Measurements from ENCODE around the gene CNTNAP2. TPM values are rescaled to one million over a fixed set of nuclear protein-coding genes. Genes with fewer than 3 reads are reported as not detected.

CNTNAP2 gene
- total and polyA plus RNA-seq, 2 of the 13 experiments (the other 11 are each of a cell fraction or from before 2014, with no cell fraction given), result 0.40 to 0.42 TPM

- ChIA-PET CTCF (ENCODE audit: low intra/inter-chr PET ratio, low total read pairs) (no interaction called here), POLR2A (no interaction called here)
- no peak for ATAC-seq
- WGBS (ENCODE audit: low lambda C conversion rate), result 32% methylated on average over 6 of the region's 6 CpGs
- Histone ChIP-seq H4K20me1 (ENCODE audit: insufficient read depth, low read length) (no peaks in the 10 kb centered on the region), H3K27ac (ENCODE audit: extremely low read length, insufficient read depth, low read length) (no peak overlapping the region), H3K36me3 (replicated peaks in 1 of 2; ENCODE audit: control insufficient read depth in 1 of 2, insufficient read depth in 2 of 2, low read length in 2 of 2) (no peaks in the 10 kb centered on the region), H3K4me3 (replicated peaks in 1 of 3; ENCODE audit: insufficient read depth in 1 of 3, low read depth in 2 of 3, low read length in 3 of 3) (no peak overlapping the region), H3K27me3 (ENCODE audit: control insufficient read depth in 1 of 2, insufficient read depth in 2 of 2, low read length in 2 of 2) (no peaks in the 10 kb centered on the region), H3K4me2 (ENCODE audit: low read depth, low read length) (no peak overlapping the region), H3K9me3 (ENCODE audit: low read length) (no peaks in the 10 kb centered on the region), H3K4me1 (ENCODE audit: insufficient read depth, low read length) (no peaks in the 10 kb centered on the region), H3K79me2 (ENCODE audit: insufficient read depth, low read length) (no peaks in the 10 kb centered on the region), H3K9ac (ENCODE audit: insufficient read depth, low read depth, low read length) (no peak overlapping the region), H2AFZ (ENCODE audit: low read length) (no peak overlapping the region)
- intact Hi-C loops (cut with micrococcal nuclease; ENCODE audit: unreplicated experiment) (no loop called here), in situ Hi-C loops (cut with HindIII; ENCODE audit: extremely low pct_ligation_motif_present, low pct_unique_long_range_greater_than_20kb) (no loop called here)
- no peak for FAIRE-seq
- no peak for DNase-seq (ENCODE audit: low spot score)
- TF ChIP-seq KLF9 (CRISPR knock-in tag; IDR thresholded peaks at IDR 0.05; ENCODE audit: low read depth) (no peak), ZNF33A (CRISPR knock-in tag; IDR thresholded peaks at IDR 0.05; ENCODE audit: borderline replicate concordance) (no peak), ZBTB21 (CRISPR knock-in tag; IDR thresholded peaks at IDR 0.05) (no peak), NCOA2 (CRISPR knock-in tag; IDR thresholded peaks at IDR 0.05) (no peak), HMGA1 (CRISPR knock-in tag; conservative IDR thresholded peaks at IDR 0.05) (no peak), DNMT1 (CRISPR knock-in tag; IDR thresholded peaks at IDR 0.05) (no peak), ZNF570 (CRISPR knock-in tag; IDR thresholded peaks at IDR 0.05; ENCODE audit: borderline replicate concordance) (no peak), ZNF703 (CRISPR knock-in tag; IDR thresholded peaks at IDR 0.05; ENCODE audit: borderline replicate concordance) (no peak), FOXK2 (IDR thresholded peaks at IDR 0.05) (no peak), KLF15 (CRISPR knock-in tag; IDR thresholded peaks at IDR 0.05; ENCODE audit: borderline replicate concordance) (no peak), ZNF790 (CRISPR knock-in tag; IDR thresholded peaks at IDR 0.05; ENCODE audit: borderline replicate concordance) (no peak), ATF1 (CRISPR knock-in tag; IDR thresholded peaks at IDR 0.05) (no peak), ZBTB14 (CRISPR knock-in tag; IDR thresholded peaks at IDR 0.05) (no peak), ZNF224 (CRISPR knock-in tag; IDR thresholded peaks at IDR 0.05) (no peak), STAT5B (CRISPR knock-in tag; IDR thresholded peaks at IDR 0.05) (no peak), KLF11 (CRISPR knock-in tag; IDR thresholded peaks at IDR 0.05) (no peak), ZNF251 (CRISPR knock-in tag; IDR thresholded peaks at IDR 0.05) (no peak), ATF6 (CRISPR knock-in tag; conservative IDR thresholded peaks at IDR 0.05) (no peak)
- TF ChIP-seq, protein P1, sequence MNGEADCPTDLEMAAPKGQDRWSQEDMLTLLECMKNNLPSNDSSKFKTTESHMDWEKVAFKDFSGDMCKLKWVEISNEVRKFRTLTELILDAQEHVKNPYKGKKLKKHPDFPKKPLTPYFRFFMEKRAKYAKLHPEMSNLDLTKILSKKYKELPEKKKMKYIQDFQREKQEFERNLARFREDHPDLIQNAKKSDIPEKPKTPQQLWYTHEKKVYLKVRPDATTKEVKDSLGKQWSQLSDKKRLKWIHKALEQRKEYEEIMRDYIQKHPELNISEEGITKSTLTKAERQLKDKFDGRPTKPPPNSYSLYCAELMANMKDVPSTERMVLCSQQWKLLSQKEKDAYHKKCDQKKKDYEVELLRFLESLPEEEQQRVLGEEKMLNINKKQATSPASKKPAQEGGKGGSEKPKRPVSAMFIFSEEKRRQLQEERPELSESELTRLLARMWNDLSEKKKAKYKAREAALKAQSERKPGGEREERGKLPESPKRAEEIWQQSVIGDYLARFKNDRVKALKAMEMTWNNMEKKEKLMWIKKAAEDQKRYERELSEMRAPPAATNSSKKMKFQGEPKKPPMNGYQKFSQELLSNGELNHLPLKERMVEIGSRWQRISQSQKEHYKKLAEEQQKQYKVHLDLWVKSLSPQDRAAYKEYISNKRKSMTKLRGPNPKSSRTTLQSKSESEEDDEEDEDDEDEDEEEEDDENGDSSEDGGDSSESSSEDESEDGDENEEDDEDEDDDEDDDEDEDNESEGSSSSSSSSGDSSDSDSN (CRISPR knock-in tag; IDR thresholded peaks at IDR 0.05), result no peak
- TF ChIP-seq, protein P2, sequence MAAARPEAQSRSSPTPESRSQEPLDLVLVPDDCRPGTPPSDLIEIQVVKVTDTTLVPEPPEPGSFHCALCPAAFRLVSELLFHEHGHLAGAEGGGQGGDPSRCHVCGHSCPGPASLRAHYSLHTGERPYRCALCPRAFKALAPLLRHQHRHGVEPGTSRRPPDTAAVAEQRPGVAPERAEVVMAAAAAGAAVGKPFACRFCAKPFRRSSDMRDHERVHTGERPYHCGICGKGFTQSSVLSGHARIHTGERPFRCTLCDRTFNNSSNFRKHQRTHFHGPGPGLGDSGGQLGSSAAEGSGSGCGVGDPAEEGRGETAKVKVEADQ (CRISPR knock-in tag; IDR thresholded peaks at IDR 0.05; ENCODE audit: borderline replicate concordance), result no peak
- BruUV-seq (replicated peaks), result no TSS peak
Observed at GRCh38 chr7:148187471-148187870, 2070.9 kb downstream of the CNTNAP2 start.
